GM19238 (cell line): ENCODE data around the gene MARCHF5.
"Not testable (repeated sequence)": the region's sequence is repeated elsewhere in the genome, so short reads cannot be mapped to it uniquely, and the experiment has no call there.

Source experiments
- DNase-seq: peaks from one replicate; pipeline ENCODE4 v3.0.0; 2011; ENCODE audit warnings: low spot score; ENCODE audit not compliant: insufficient read length

Gene MARCHF5

DNA sequence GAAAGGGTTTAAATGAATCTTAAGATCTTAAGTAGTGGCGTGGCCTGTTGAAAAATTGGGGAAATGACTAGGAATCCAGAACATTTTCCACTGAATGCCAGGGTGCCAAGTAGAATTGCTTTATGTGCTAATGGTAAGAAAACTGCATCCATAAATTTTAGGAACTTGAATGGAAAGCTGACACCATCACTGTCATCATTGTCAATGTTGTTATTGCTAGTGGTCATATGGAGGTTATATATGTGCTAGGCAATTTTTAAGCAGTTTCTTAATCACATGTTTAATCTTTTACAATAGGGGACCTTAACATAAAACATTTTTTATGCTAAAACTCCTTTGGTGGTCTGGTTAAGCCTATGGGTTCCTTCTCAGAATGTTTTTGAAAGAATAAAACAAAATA is 13.1 kb downstream of the MARCHF5 start:
- no peak for DNase-seq

DNA sequence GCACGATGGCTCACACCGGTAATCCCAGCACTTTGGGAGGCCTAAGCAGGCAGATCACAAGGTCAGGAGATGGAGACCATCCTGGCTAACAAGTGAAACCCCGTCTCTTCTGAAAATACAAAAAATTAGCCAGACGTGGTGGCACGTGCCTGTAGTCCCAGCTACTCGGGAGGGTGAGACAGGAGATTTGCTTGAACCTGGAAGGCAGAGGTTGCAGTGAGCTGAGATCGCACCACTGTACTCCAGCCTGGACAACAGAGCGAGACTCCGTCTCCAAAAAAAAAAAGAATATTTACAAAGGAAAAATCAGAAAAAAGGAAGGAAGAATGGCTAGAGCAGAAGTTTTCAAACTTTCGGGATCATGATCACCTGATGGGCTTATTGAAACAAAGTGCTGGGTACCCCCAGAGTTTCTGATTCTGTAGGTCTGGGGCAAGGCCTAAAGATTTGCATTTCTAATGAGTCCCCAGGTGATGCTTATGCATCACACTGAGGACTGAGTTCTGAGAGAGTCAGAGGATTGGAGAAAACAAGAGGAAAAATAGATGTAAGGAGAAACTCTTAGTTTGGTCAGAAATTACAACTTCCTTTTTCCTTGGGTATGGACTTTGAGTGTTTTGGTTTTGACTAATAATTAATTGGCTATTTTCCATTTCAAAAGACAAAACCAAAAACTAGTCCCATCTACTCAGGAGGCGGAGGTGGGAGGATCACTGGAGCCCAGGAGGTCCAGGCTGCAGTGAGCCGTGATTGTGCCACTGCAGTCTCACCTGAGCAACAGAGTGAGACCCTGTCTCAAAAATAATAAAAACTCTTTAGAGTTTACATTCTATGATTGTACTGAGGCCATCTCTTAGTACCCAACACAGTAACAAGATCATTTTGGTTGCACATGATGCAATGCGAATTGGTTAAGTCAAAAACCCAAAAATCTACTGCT is 14.4 kb downstream of the MARCHF5 start:
- DNase-seq = no peak

GRCh38 chr10:92309272-92309671 is 18.3 kb downstream of the MARCHF5 start:
- no peak for DNase-seq

GRCh38 chr10:92313750-92314149 is 22.8 kb downstream of the MARCHF5 start:
- DNase-seq = no peak

GRCh38 chr10:92316610-92317009 is 25.6 kb downstream of the MARCHF5 start:
- DNase-seq = no peak

- DNase-seq = no peak
Measured at GRCh38 chr10:92323079-92323478, 32.1 kb downstream of the MARCHF5 start.

- no peak for DNase-seq
Measured at GRCh38 chr10:92327445-92328433, 36.8 kb downstream of the MARCHF5 start.

GRCh38 chr10:92328993-92329392 is 38.0 kb downstream of the MARCHF5 start:
- no peak for DNase-seq

- not testable (repeated sequence) for DNase-seq
Measured at GRCh38 chr10:92329927-92330326, 39.0 kb downstream of the MARCHF5 start.

DNA sequence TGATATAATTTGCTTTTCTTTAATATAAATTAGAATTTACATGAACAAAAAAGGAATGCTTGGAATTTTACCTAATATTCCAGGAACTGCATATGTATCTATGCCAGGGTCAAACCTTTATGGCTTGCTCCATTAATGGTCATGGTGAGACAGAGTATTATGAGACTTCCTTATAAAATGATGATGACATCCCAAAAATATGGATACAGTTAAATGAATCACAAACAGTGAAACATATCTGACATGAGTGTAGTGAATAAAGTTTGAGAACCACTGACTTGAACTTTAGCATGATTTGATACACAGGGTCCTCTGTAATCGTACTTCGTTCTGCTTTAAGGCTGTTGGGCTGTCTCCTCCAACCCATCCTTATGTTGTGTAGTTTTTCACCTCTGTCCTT is 51.8 kb downstream of the MARCHF5 start:
- DNase-seq = no peak

DNA sequence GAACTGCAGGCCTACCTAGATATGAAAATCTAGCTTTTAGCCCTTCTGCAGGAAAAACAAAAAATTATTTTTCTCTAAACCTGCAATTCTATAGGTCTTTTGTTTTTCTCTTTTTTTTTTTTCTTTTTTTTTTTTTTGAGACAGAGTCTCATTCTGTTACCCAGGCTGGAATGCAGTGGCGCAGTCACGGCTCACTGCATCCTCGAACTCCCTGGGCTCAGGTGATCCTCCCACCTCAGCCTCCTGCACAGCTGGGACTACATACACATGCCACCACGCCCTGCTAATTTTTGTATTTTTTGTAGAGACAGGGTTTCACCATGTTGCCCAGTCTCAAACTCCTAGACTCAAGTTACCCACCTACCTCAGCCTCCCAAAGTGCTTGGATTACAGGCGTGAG is 54.6 kb downstream of the MARCHF5 start:
- DNase-seq = not testable (repeated sequence)

DNA sequence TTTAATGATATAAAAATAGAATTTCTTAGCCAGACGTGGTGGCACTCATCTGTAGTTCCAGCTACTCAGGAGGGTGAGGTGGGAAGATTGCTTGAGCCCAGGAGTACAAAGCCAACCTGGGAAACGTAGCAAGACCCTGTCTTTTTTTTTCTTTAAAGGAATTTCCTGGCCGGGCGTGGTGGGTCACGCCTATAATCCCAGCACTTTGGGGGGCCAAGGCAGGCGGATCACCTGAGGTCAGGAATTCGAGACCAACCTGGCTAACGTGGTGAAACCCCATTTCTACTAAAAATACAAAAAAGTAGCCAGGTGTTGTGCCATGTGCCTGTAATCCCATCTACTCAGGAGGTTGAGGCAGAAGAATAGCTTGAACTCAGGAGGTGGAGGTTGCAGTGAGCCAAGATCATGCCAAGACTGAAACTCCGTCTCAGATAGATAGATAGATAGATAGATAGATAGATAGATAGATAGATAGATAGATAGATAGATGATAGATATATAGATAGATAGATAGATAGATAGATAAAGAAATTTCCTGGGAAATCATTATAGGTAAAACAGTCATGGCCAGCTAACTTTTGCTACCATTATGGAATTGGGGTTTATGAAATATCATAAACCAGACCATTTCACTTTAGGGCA is 56.2 kb downstream of the MARCHF5 start:
- DNase-seq = not testable (repeated sequence)

GRCh38 chr10:92350411-92350810 is 59.4 kb downstream of the MARCHF5 start:
- no peak for DNase-seq

- DNase-seq = no peak
Measured at GRCh38 chr10:92354587-92354986, 63.6 kb downstream of the MARCHF5 start.

DNA sequence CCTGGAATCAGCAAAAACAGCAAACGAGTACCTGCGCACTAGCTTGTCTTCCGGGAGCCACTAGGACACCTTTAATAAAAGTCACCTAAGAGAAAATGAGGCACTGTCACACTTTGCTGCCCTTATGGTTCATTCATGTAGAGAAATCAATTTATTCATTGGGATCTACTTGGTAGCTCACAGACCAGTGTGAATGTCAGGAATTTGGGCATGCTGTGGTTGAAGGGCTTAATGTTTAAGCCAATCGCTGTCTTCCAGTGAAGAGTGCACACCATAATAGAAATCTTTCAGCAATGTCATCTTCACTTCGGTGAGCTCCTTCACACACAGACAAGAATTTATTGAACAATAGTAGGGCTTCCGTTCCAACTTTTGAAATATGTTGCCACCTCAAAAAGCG is 65.1 kb downstream of the MARCHF5 start:
- no peak for DNase-seq

GRCh38 chr10:92363498-92363897 is 72.5 kb downstream of the MARCHF5 start:
- no peak for DNase-seq

DNA sequence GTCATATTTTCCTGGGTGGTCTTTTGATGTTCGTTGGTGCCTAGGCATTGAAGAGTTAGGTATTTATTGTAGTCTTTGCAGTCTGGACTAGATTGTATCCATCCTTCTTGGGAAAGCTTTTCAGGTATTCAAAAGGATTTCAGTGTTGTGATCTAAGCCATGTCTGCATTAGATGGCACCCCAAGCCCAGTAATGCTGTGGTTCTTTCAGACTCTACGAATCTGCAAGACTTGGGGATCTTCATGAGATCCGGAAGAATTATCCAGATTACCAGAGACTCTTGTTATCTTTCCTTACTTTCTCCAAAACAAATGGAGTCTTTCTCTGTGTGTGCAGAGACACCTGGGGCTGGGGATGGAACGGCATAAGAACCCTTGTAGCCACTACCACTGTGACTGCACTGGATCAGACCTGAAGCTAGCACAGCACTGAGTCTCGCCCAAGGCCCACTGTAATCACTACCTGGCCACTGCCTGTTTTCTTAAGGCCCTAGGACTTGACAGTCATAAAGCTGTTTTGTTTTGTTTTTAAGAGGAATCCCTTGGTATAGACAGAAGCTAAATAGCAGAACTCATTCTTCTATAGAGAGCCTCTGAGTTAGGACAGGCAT is 75.5 kb downstream of the MARCHF5 start:
- no peak for DNase-seq

- no peak for DNase-seq
Measured at GRCh38 chr10:92377962-92378361, 87.0 kb downstream of the MARCHF5 start.

DNA sequence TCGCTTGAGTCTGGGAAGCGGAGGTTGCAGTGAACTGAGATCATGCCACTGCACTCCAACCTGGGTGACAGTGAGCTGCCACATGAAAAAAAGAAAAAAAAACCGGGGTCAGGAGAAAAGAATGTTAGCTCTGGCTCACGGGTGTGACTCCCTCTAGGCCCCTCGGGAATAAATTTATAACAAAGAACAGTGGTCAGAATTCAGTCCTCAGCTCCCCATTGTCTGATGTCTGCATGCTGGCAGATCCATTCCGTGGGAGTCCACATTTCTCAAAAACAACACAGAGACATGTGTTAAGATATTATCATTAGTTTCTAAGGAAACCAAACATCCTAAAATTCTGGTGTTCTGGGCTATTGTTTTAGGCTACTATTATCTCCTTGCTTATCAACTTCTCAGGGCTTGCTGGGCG is 90.6 kb downstream of the MARCHF5 start:
- no peak for DNase-seq

- DNase-seq = no peak
Measured at GRCh38 chr10:92382631-92383030, 91.7 kb downstream of the MARCHF5 start.

DNA sequence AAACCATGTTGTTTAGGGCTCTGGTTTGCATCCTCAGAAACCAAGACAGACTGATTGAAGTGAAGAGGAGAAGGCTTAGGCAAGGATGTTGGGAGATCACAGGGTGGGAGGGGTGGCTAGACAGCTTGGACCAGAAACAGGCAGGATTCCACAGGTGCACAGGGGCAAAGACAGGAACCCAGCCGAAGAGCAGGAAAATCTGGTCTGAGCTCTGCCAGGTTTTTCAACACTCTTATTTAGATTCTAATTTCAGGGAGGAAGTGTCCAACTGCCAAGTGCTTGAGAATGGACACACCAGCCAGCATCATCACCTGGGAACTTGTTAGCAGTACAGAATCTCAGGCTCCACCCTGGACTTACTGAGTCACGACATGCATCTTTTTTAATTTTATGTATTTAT is 93.8 kb downstream of the MARCHF5 start:
- no peak for DNase-seq
